ENCODE measurements around the gene DENND4C.
"Not testable (repeated sequence)": the region's sequence is repeated elsewhere in the genome, so short reads cannot be mapped to it uniquely, and the experiment has no call there.

The DENND4C gene

DNA sequence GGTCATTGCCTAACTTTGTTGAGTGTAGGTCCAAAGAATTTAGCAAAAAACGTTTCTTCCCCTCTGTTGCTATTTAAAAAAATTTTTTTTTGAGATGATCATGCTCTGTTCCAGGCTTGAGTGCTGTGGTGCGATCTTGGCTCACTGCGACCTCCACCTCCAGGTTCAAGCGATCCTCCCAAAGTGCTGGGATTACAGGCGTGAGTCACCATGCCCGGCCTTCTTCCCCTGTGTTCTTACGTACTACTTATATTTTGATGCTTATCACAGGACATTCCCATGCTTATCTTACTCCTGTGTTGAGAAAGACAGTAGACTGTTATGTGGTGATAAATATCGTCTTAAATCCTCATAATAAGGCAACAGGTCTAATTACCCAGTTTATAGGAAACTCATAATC is 180.8 kb downstream of the DENND4C start:
- no peak for DNase-seq (ENCODE audit: low read depth)

DNA sequence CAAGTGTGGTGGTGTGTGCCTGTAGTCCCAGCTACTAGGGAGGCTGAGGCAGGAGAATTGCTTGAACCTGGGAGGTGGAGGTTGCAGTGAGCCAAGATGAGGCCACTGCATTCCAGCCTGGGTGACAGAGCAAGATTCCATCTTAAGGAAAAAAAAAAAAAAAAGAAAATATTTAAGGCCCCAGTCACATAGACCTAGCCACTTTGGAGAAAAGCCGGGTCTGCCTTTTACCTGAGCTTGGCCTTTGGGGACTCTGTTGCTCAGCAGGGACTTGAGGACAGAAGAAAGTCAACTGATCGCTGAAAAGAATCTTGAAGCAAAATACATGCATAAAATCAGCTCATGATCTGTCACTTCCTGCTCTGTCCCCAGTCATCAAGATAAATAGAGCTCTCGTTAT is 183.0 kb downstream of the DENND4C start:
- not testable (repeated sequence) for DNase-seq (ENCODE audit: low read depth)

DNA sequence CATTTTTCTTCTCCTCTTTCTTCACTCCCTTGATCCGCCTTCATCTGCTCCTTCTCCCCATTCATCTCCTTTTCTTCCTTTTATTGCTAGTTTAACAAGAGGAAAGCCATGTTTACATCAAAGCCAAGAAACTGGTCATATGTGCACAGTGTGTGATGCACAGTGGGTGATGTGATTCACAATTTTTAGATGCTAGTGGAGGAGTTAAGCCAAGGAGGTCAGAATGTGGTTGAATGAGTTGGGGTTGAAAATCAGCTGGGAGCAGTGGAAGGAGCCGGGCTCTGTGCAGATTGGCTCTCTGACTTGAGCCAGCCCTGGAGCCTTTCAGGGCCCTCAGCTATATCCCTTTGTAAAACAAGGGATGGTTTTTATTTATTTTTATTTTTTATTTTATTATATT is 185.7 kb downstream of the DENND4C start:
- DNase-seq (ENCODE audit: low read depth): no peak

DNA sequence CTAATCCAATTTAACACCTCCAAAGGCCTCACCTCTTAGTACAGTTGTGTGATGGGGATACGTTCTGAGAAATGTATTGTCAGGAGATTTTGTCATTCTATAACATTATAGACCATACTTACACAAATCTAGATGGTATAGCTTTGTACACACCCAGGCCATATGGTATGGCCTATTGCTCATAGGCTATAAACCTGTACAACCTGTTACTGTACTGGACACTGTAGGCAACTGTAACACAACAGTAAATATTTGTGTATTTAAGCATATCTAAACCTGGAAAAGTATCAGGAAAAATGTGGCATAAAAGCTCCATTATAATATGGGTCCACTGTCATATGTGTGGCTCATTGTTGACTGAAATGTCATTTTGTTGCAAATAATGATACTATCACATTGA is 190.4 kb downstream of the DENND4C start:
- no peak for DNase-seq (ENCODE audit: low read depth)
